ENCODE data around the gene GDPD4.
"Not testable (repeated sequence)": the region's sequence is repeated elsewhere in the genome, so short reads cannot be mapped to it uniquely, and the experiment has no call there.

Gene GDPD4, protein sequence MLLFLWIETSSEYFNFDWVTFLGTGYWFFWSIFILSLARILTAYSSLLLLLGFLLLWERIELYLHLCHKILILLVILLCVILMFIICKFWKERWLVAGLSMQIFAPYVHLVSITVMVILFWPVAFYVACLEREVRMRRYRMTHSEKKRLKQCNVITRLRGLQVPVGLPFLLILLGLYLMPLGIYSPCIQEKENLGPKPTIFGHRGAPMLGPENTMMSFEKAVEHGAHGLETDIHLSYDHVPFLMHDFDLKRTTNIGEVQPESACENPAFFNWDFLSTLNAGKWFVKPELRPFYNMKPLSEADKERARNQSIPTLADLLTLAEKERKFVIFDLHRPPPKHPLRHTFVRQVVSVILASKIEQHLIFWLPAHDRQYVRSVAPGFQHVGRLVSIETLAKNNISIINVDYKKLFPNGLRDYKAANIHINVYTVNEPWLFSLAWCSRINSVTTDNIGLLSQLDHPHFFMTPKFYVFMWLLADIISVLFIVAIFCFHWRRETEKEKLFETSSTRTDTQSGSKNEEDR

GRCh38 chr11:77301510-77301909, at the start of gene GDPD4:
TSS of gene GDPD4 (minus strand) at chr11:77301686. CDS start at chr11:77285137, 16,549 bp downstream.
- no peak for DNase-seq (ENCODE audit: low spot score)

GRCh38 chr11:77347948-77348347, 46.5 kb upstream of the GDPD4 start:
- no peak for DNase-seq (ENCODE audit: low spot score)

DNA sequence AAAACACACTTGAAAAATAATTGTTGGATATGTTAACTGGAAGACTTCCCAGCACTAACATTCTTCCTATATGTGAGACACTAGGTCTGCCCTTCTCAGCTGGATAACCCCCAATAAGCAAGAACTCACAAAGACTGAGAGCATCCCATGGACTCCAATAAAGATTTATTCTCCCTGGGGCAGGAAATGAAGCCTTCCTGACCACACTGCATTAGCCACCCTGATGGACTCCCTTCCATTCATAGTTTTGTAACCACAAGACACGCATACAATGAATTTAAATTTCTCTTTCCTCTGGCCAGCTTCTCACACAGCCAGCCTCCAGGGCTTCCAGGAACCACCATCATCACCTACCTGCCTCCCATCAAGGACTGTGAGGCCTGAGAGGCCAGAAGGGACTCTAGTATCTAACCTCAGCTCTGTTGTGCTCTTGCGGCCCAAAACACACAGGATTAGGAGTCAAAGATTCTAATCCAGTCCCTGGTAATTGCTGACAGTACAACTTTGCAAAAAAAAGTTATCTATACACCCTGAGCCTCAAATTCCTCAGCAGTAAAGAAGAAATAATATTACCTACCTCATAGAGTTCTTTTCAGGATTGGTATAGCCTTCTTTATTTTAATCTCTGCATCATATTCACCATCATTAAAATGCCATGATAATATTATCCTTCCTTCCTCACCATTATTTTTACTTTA, 45.6 kb upstream of the GDPD4 start:
- DNase-seq (ENCODE audit: low spot score) = peak; percentile 46

DNA sequence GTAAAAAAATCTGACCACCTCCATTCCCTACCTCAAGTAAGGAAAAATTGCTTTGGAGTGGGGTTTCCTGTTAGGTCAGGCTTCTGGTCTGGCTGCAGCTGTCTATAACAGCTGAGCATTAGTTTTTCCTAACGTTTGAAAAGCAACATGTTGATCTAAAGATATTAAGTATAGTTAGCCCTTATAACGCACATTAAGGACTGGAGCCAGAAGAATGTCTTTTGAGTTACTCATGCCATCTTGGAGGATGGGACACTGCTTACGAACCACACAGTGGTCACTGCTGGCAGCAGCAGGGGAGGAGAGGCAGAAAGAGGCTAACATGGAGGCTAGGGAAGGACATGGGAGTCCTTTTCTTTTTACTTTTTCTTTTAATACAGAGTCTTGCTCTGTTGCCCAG, 44.1 kb upstream of the GDPD4 start:
- DNase-seq (ENCODE audit: low spot score) = peak; percentile 60

- no peak for DNase-seq (ENCODE audit: low spot score)
These were observed 39.0 kb upstream of the GDPD4 start for GRCh38 chr11:77340501-77340900.

GRCh38 chr11:77332259-77332658, 30.8 kb upstream of the GDPD4 start:
- no peak for DNase-seq (ENCODE audit: low spot score)

GRCh38 chr11:77325159-77325558, 23.7 kb upstream of the GDPD4 start:
- no peak for DNase-seq (ENCODE audit: low spot score)

- DNase-seq (ENCODE audit: low spot score) = no peak
These were observed 23.0 kb upstream of the GDPD4 start for GRCh38 chr11:77324508-77324907.

- no peak for DNase-seq (ENCODE audit: low spot score)
These were observed 21.6 kb upstream of the GDPD4 start for GRCh38 chr11:77322926-77323590.

DNA sequence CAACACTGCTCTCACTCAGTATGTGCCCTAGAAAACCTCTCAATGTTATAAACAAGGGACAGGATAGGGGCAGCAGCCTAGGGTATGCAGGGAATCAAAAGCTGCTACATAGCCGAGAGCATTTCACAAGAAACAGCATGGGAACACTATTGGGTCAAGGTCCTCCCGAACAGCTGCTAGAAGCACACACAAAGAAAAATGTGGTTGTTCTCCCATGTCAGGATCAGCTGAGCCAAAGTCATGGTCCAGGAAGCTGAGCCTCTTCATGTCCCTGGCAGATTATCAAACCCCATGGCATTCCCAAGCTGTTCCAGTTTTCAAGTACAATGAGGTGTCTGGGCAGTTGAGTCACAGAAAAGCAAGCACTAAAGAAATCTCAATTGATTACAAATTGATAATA, 21.0 kb upstream of the GDPD4 start:
- no peak for DNase-seq (ENCODE audit: low spot score)

DNA sequence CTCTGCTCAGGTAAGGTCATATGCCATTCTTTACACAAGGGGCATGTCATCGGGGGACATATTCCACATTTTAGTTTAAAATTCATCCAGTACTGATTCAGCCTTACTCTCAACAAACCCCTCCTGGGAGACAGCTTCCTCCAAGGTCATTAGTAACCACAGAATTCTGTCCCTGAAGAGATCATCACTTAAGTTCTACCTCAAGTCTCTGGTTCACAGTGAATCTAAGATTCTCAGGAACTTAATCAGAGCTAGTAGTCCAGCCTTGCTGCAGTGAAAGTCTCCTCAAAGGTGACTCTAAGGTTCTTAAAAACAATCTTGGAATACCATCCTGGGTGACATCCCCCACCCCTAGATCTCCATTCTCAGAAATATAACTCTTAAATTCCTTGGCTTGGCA, 18.9 kb upstream of the GDPD4 start:
- DNase-seq (ENCODE audit: low spot score) = no peak

GRCh38 chr11:77318600-77318999, 17.1 kb upstream of the GDPD4 start:
- no peak for DNase-seq (ENCODE audit: low spot score)

DNA sequence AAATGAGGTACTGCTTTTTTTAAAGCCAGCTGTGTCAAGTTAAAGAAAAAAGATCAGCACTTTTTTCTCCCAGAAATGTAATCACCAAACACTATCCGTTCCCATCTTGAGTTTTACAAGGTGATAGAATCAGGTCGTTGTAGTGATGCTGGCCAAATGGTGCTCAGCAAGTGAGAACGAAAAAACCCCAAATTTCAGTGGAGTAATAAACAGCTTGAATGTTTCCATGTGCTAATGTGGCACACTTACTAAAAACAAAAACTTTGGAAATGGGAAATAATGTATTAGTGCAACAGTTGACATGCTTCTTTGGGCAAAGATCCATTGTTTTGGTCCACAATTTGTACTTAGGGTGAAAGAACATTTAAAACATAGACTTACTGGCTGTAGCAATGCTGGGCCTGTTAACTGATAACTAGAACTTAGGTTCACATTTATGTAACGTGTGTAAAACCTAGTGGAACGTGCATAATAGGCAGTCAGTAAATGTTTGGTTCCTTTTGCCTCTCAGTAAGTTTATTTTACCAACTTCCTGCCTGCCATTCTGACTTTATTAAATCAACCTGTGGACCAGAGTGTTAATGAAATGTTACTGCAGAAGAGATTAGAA, 15.4 kb upstream of the GDPD4 start:
- DNase-seq (ENCODE audit: low spot score) = no peak

DNA sequence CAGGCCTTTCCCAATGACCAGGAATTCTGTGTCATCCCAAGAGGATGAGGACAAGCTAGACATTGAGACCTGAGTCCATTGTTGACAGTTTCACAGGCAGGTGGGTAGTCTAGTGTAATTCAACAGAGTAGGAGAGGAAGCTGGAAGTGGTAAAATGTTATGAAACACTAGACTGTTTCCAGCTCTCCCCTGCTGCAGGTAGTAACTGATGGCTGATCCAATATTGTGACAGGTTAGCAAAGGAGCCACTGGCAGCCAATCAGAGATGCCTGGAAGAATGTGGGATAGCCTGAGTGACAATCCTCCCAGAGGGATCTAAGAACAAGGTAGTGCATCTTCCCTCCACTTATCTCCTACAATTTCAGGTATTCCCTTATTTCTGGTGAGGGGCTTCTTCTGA, 10.6 kb upstream of the GDPD4 start:
- no peak for DNase-seq (ENCODE audit: low spot score)

DNA sequence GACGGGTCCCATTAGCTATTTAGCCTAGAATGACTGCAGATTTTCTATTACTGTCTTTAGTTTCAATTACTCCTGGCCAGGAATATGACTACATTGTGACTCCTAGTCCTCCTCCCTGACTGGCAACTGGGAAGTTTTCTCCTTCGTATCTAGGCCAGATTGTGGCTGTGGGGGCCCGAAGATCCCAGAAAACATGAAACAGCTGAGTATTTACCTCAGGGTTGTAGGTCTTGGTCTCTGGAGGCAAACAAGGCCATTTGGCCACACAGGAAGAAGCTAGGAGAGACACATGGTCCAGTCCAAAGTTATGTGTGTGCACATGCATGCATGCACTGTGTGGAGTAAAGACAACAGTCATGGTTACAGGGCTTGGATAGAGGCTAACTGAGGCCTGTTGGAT, 10.2 kb upstream of the GDPD4 start:
- DNase-seq (ENCODE audit: low spot score) = no peak

GRCh38 chr11:77310721-77311120, 9.2 kb upstream of the GDPD4 start:
- no peak for DNase-seq (ENCODE audit: low spot score)

GRCh38 chr11:77309401-77310085, 8.1 kb upstream of the GDPD4 start:
- no peak for DNase-seq (ENCODE audit: low spot score)

DNA sequence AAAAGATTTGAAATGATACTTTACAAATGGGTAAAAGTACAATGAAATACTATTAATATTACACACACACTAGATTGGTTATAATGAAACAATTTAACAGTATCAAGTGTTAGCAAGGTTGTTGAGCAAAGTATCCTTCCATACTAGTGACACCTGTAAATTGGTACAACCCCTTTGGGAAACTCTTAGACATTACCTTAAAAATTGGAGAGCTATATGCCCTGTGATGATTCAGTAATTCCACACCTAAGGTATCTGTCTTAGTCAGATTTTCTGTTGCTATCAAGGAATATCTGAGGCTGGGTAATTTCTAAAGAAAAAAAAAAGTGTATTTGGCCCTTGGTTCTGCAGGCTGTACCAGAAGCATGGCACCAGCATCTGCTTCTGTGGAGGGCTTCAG, 7.4 kb upstream of the GDPD4 start:
- DNase-seq (ENCODE audit: low spot score) = no peak

- no peak for DNase-seq (ENCODE audit: low spot score)
These were observed 1.8 kb upstream of the GDPD4 start for GRCh38 chr11:77303328-77303727.

DNA sequence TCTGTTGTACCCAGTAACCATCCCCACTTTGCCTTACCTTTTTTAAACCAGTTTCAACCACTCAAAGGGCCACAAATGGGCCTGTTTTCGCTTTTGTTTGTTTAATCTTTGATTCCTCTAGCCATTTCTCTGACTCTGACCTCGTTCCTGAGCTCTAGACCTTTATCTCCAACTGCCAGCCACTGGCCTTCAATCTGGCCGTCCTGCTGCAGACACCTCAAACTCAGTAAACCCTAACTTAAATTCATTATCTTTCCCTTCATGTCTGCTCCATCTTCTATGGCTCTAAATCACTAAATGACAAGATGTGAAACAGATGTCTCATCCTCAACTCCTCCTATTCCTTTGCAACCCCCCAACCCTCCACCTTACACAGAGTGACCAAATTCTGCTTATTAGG, 1.3 kb upstream of the GDPD4 start:
- no peak for DNase-seq (ENCODE audit: low spot score)

GRCh38 chr11:77300695-77301094, 791 bp downstream of the GDPD4 start:
- no peak for DNase-seq (ENCODE audit: low spot score)

- DNase-seq (ENCODE audit: low spot score) = not testable (repeated sequence)
These were observed 1.5 kb downstream of the GDPD4 start for GRCh38 chr11:77300028-77300427.
